ENCODE data around the gene CD93.

DNA sequence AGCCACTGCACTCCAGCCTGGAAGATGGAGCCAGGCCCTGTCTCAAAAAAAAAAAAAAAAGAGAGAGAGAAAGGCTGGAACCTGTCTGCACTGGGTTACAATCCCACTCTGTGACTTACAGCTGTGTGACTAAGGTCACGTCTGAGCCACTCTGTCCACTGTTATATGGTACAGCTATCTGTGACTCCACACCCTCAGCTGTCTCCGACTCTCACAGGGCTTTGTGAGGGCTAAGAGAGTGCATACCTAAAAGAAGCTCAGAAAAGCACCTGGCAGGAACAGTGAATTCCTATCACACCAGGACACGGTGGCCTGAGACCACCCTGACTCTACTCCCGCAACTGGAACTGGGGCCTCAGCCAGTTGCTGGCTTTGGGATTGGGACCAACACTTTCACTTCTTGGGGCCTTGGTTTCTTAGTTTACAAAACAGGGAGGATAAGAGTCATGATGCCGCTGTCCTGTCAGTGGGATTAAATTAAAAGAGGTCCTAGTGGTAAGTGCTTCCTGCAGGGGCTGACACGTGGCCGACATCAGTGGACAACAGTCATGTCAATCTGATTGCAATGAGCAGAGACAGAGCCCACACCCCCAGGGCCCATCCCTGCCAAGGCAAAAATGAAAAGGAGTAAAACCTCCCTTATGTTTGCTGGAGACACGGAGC, 5.7 kb upstream of the CD93 start:
- TF ChIP-seq, protein P1, sequence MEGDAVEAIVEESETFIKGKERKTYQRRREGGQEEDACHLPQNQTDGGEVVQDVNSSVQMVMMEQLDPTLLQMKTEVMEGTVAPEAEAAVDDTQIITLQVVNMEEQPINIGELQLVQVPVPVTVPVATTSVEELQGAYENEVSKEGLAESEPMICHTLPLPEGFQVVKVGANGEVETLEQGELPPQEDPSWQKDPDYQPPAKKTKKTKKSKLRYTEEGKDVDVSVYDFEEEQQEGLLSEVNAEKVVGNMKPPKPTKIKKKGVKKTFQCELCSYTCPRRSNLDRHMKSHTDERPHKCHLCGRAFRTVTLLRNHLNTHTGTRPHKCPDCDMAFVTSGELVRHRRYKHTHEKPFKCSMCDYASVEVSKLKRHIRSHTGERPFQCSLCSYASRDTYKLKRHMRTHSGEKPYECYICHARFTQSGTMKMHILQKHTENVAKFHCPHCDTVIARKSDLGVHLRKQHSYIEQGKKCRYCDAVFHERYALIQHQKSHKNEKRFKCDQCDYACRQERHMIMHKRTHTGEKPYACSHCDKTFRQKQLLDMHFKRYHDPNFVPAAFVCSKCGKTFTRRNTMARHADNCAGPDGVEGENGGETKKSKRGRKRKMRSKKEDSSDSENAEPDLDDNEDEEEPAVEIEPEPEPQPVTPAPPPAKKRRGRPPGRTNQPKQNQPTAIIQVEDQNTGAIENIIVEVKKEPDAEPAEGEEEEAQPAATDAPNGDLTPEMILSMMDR (IDR thresholded peaks at IDR 0.05) = no peak
- no peak for TF ChIP-seq POLR2A (IDR thresholded peaks at IDR 0.05)

Measured in testis (tissue), 2 donors.